CD4-positive, alpha-beta T cell treated with Interleukin-15 for 1 hour (primary cell): ENCODE data around the gene PARD3B.

Experiments used
- DNase-seq: peaks from one replicate; pipeline ENCODE4 v3.0.0-alpha.2; 2020

Gene PARD3B

DNA sequence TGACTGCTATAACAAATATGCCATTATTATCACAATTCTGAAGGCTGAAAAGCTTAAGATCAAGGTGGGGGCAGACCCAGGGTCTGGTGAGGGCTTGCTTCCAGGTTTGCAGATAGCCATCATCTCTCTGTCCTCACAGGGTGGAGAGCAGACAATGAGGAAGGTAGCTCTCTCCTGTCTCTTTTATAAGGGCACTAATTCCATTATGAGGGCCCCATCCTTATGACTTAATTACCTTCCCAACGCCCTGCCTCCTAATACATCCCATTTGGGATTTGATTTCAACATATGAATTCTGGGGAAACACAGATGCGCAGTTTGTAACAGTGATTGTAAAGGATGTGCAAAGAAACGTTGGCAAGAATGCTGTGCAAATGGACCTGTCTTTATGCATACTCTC, 44.8 kb downstream of the PARD3B start:
- DNase-seq = no peak

- no peak for DNase-seq
Measured at GRCh38 chr2:204591225-204591624, 46.0 kb downstream of the PARD3B start.

- DNase-seq = no peak
Measured at GRCh38 chr2:204604061-204604460, 58.8 kb downstream of the PARD3B start.

- no peak for DNase-seq
Measured at GRCh38 chr2:204608237-204608939, 63.1 kb downstream of the PARD3B start.

DNA sequence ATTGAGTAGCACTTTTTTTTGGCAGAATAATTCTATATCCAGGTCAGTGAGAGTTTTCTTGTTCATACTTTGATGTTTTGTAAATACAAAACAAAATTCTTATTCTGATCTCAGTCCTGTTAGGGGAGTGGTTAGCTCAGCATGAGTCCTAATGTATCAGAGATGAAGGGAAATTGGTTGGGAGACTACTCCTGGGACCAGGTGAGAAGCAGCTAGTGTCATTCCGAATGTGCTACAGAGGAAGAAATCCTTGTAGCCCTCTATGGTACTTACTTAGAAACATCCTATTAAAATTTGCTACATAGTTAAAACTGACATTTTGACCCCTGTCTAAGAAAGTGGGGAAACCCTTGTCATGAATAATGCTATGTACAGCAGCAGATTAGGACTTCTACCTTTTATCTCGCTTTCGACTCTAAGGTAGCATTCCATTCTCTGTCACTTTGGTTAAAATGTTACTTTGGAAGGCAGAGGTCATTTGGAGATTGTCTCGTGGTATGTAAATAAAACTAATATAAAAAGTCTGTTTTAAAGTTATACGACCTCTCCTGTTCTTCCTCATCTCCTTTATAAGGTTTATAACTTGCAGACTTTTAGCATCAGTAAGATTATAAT, 65.8 kb downstream of the PARD3B start:
- DNase-seq = no peak

GRCh38 chr2:204611764-204612163, 66.5 kb downstream of the PARD3B start:
- DNase-seq = no peak

GRCh38 chr2:204613635-204614034, 68.4 kb downstream of the PARD3B start:
- no peak for DNase-seq

DNA sequence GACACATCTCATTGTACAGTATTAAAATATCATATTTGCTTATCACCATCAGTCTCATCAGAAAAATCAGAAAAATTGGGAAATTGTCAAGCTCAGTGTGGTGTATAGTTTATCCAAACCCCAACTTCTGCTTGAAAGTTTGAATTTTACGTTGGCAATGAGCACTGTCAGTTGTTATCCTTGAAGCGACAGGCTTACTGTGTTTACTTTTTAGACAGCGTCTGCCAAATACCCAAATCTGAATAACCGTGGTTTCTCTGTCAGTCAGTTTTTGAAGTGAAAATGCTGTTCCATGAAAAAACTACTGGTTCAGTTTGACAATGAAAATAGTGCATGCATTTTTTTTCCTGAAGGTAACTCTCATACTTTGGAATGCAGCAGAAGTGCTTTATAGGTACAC, 70.2 kb downstream of the PARD3B start:
- no peak for DNase-seq

DNA sequence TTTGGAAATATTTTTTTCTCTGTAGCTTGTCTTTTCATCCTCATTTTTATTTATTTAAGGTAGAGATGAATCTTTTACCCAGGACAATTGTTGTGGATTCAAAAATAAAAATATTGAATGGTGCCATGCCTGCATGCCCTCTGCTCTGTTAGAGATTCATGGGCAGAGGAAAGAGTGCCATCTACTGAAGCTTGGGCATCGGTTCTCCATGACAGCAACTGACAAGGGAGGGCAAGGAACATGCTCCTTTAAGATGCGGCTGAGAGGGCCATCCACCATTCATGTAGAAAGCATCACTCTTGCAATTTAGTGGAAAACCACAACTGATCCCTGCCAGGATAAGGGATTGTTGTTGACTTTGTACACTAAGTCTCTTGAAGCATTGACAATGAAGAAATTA, 79.9 kb downstream of the PARD3B start:
- DNase-seq = no peak

DNA sequence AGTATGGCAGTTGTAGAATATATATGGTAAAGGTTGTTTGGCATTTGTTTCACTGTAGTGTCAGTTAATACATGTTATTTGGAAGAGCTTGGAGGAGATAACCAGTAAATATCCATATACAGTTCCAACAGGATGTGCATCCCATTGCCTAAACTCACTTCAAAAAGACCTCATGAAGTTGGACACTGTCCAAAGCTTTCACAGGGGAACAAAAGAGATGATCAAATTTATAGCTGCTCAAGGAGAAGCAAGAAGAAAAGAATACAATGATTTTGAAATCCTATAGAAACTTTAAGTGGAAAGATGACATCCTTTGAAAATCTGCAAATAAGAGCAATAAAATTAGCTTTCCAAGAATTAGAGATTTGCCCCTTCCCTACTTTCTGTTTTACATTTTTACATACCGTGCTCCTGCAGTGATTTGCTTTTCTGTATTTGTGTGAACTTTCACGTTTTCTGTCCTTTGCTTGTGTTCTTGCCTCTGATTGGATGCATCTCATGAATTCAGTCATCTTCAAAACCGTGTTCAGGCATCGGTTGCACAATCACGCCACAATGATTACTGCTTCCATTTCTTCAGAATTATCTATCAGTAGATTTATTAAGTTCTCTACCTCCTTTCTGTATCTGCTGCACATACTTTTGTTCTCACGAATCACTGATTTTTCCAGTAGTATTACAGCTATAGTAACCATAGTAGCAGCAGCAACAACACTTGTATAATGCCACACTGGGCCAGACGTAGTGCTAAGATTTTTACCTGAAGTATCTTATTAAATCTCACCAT, 83.8 kb downstream of the PARD3B start:
- DNase-seq = no peak

DNA sequence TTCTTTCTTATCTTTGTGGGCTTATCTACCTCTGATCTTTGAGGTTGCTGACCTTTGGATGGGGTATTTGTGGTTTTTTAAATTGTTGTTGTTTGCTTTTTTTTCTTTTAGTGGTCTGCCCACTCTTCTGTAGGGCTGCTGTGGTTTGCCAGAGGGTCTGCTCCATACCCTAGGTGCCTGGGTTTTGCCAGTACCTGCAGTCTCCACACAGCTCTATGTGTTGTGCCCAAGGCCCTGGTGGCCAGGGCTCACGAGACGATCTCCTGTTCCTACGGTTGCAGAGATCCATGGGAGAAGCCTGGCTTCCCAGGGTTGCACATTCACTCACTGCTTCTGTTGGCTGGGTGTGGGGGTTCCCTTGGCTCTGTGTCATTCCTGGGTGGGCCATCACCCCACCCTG, 87.1 kb downstream of the PARD3B start:
- no peak for DNase-seq

GRCh38 chr2:204634564-204634963, 89.3 kb downstream of the PARD3B start:
- no peak for DNase-seq

- DNase-seq = no peak
Measured at GRCh38 chr2:204635478-204635877, 90.2 kb downstream of the PARD3B start.

DNA sequence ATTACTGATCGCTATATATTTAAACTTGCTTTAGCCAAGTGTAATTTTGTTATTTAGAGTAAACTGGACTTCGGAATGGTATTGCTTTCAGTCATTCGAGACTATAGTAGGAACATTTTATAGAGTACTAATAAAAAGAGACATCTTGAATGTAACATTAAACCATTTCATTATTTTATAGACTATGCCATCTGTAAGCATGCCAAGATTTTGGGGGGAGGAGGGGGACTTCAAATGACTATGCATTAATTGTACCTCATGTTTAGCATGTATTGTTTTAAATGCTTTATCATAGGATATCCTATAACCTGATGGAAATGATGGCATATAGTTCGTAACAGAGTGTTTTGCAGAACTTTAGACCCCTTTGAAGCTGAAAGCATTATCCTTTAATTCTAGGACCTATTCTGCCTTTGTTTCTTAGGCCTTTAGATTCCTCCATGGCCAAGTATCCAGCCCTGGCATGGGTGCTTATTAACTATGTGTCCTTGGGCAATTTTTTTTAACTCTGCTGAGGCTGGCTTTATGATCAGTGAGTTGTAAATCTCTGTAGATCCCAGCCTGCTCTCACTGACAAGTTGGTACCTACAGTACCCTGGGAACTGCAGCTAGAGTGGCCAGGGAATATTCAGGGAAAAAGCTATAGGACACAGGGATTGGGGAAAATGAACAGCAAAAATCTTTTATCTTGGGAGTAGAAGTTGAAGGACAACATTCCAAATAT, 93.4 kb downstream of the PARD3B start:
- no peak for DNase-seq

DNA sequence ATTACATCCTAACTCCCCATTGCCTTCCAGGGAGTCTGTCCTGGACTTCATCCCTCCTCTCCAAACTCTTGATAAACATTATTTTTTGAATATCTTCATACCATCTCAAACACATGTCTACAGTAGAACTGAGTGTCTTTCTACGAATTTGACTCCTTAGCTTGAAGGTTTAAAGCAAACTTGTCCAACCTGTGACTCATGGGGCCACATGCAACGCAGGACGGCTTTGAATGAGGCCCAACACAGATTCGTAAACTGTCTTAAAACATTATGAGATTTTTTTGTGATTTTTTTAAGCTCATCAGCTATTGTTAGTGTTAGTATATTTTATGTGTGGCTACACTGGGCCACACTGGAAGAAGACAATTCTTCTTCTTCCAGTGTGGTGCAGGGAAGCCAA, 98.1 kb downstream of the PARD3B start:
- DNase-seq = no peak

DNA sequence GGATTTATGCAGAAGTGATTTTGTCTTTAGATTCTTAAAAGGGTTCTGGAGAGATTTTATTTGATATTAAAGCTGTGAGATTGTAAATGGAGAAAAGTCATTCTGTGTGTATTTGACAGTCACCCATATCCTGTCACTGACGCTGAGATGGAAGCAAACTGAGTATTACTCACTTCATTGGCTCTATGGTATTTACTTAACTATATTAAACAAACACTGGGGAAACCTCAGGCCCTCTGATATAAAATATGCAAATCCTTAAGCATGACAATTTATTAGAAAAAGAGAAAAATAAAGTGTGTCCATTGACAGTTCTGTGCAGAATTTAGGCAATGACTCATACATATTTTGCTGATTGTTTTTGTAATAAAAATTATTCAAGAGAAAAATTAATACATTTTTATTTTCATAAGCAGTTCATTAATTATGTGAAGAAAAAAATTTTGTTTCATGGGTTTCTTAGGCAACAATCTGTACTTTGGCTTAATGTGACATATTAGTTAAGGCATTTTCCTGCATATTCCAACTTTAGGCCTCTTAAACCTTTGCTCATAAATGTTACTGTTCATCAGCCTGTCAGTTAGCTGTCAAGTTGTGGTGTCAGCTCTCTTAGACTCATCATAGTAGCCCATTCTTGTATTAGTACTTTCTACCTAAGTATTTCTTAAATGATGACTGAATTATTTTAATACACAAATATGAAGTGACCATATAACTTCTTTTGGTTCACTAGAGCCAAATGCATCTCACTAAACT, 99.9 kb downstream of the PARD3B start:
- DNase-seq = no peak

DNA sequence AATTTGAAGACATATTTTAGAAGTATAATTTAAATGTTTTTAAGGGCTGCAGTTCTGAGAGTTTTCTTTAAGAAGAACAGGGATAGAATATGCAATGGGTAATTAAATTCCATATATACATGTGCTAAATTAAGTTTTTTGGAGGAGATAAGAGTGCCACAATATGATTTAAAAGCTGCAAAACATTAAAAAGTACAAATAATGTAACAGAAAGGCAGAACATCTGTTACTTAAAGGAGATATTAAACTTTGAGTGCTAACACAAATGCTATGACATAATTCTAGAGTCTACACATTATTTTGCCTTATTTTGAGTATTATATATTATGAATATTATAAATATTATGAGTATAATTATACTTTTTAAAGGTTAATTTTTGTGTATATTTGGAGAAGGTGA, 102.4 kb downstream of the PARD3B start:
- DNase-seq = no peak

GRCh38 chr2:204650611-204651010, 105.3 kb downstream of the PARD3B start:
- no peak for DNase-seq

DNA sequence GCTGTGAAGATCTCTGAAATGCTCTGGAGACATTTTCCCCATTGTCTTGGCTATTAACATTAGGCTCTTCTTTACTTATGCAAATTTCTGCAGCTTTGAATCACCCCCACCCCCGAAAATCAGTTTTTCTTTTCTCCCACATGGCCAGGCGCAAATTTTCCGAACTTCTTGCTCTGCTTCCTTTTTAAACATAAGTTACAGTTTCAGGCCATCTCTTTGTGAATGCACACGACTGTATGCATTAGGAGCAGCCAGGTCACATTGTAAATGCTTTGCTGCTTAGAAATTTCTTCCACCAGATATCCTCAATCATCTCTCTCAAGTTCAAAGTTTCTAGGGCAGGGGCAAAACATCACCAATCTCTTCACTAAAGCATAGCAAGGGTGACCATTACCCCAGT, 106.8 kb downstream of the PARD3B start:
- no peak for DNase-seq

DNA sequence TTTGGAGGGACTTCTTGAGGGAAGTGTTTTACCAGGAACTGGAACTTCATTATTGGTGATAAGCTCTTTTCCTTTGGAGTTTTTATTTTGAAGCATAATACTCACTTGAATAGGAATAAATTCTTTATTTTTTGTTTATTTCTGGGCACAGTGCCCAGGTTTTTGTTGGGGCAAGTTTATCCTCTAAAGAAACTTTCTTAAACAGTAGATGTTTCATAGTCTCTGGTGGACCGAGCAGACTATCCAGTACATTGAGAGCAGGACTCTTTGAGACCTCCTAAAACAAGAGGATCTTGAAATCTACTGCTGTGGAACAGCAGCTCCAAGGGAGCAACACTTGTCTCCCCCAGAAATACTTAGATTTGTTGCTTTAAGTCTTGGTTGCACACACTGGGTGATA, 109.4 kb downstream of the PARD3B start:
- DNase-seq = no peak

DNA sequence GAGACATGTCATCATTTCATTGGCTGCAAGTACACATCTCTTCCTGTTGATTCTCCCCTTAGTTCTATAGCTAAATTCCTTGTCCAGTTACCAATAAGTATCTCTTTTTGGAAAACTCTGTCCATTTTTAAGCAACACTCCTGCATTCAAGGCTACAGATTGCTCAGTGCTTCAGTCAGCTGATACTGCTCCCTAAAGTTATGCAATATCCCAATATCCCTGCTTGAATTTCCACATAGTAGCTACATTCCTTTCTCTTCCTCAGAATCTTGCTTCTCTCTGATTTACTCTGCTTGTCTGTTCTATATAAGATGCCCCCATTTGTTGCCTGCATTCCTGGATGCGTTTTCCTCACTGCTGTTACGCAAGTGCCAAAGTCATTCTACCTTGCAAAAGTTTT, 109.8 kb downstream of the PARD3B start:
- DNase-seq = no peak

DNA sequence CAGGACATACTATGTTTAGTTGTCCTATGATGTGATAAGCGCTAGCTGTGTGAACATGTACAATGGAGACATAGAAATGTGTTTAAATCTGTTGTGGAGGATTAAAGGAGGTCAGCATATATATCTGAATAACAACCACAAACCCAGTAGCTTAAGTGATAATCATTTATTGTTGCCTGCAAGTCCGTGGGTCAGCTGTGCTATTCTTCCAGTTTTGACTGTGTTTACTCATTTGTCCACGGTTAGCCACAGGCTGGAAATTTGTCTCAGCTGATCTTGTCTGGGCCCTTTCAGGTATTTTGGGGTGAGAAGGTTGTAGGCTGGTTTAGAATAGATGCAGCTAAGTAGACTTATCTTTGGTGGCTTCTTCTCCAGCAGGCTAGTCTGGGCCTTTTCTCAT, 110.4 kb downstream of the PARD3B start:
- no peak for DNase-seq

- DNase-seq = no peak
Measured at GRCh38 chr2:204657024-204657423, 111.7 kb downstream of the PARD3B start.
